ENCODE data around the gene ABCD4.

DNA sequence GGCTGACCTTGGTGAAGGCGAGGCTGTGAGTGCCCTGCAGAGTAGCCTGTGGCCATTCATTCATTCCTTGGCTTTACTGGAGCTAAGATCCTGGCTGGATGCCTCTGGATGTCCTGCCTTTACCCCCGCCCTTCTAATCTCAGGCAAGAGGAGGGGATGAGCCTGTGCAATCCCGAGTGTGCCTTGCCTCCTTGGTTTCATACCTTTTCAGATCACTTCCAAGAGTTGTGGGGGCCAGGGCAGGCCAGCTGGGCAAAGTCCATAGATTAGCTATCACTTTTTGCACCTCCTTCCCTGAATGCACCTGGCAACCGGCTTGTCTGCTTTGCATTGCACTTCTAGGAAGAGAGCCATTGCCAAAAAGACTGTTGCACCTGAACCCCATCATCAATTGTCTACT, 47.0 kb upstream of the ABCD4 start:
- TF ChIP-seq SUZ12 (IDR thresholded peaks at IDR 0.05; ENCODE audit: extremely low read depth, insufficient read depth, insufficient read length), result no peak
- TF ChIP-seq ZNF274 (IDR thresholded peaks at IDR 0.05; ENCODE audit: low read depth, low read length), result no peak
- TF ChIP-seq YY1 (IDR thresholded peaks at IDR 0.05; ENCODE audit: insufficient read depth, insufficient read length), result no peak

Data from NT2/D1 (cell line).